GM11168 (cell line): Measurements from ENCODE around the gene NOXRED1.
"Not testable (repeated sequence)": the region's sequence is repeated elsewhere in the genome, so short reads cannot be mapped to it uniquely, and the experiment has no call there.

Experiments
- in situ Hi-C: fragments of 300-500 bp; cut with MboI; formaldehyde crosslinking; loops from one replicate; pipeline ENCODE4 v1.12.0; 2022; ENCODE audit warnings: low sequenced_read_pairs; ENCODE audit not compliant: unreplicated experiment

The NOXRED1 gene

GRCh38 chr14:77415403-77416030 is 7.8 kb downstream of the NOXRED1 start:
- in situ Hi-C loops, result not testable (repeated sequence)

- in situ Hi-C loops, result no loop called here
These were observed 14.2 kb downstream of the NOXRED1 start for GRCh38 chr14:77409131-77409533.

- in situ Hi-C loops, result no loop called here
These were observed 16.2 kb downstream of the NOXRED1 start for GRCh38 chr14:77407158-77407557.

GRCh38 chr14:77406718-77407117 is 16.6 kb downstream of the NOXRED1 start:
- in situ Hi-C loops, result no loop called here

- in situ Hi-C loops, result no loop called here
These were observed 17.2 kb downstream of the NOXRED1 start for GRCh38 chr14:77406086-77406485.

GRCh38 chr14:77403768-77404167 is 19.6 kb downstream of the NOXRED1 start:
- in situ Hi-C loops, result no loop called here

- in situ Hi-C loops, result no loop called here
These were observed 23.1 kb downstream of the NOXRED1 start for GRCh38 chr14:77400216-77400615.

- in situ Hi-C loops, result no loop called here
These were observed 33.1 kb downstream of the NOXRED1 start for GRCh38 chr14:77390188-77390587.

GRCh38 chr14:77378701-77379100 is 44.6 kb downstream of the NOXRED1 start:
- in situ Hi-C loops, result no loop called here

GRCh38 chr14:77377502-77377844 is 45.9 kb downstream of the NOXRED1 start:
- in situ Hi-C loops, result no loop called here

- in situ Hi-C loops, result no loop called here
These were observed 46.4 kb downstream of the NOXRED1 start, which contains the start of the genes SAMD15 and TMED8 for GRCh38 chr14:77376771-77377501. TSS of gene SAMD15 (plus strand) at chr14:77377379. CDS start at chr14:77377419, 40 bp downstream. TSS of gene TMED8 (minus strand) at chr14:77377094. CDS start at chr14:77377053, 41 bp downstream.

- in situ Hi-C loops, result no loop called here
These were observed 47.2 kb downstream of the NOXRED1 start for GRCh38 chr14:77375973-77376770.

- in situ Hi-C loops, result no loop called here
These were observed 48.0 kb downstream of the NOXRED1 start for GRCh38 chr14:77375164-77375950.

GRCh38 chr14:77372304-77372841 is 51.0 kb downstream of the NOXRED1 start:
- in situ Hi-C loops, result loop anchor here (5.0 kb wide), 1 partner anchor 35 kb away; no protein-coding TSS in a partner anchor

GRCh38 chr14:77369285-77369684 is 54.0 kb downstream of the NOXRED1 start:
- in situ Hi-C loops, result no loop called here

- in situ Hi-C loops, result no loop called here
These were observed 59.2 kb downstream of the NOXRED1 start for GRCh38 chr14:77364146-77364545.

GRCh38 chr14:77359626-77360025 is 63.7 kb downstream of the NOXRED1 start:
- in situ Hi-C loops, result no loop called here

- in situ Hi-C loops, result no loop called here
These were observed 66.4 kb downstream of the NOXRED1 start for GRCh38 chr14:77356899-77357298.

- in situ Hi-C loops, result no loop called here
These were observed 67.5 kb downstream of the NOXRED1 start for GRCh38 chr14:77355811-77356210.
